Muscle of leg (tissue), 11 donors: ENCODE data around the gene PRRX1. TPM values are rescaled to one million over a fixed set of nuclear protein-coding genes. Genes with fewer than 3 reads are reported as not detected.

Experiments used
- DNase-seq: peaks from one replicate; pipeline ENCODE4 v3.0.0; 2013
- H3K27ac ChIP-seq: one replicate; pipeline ENCODE4 v1.5.1; 2013; ENCODE audit warnings: mild to moderate bottlenecking, low read length, control low read depth
- H3K27me3 ChIP-seq: one replicate; pipeline ENCODE4 v1.6.1; 2013; ENCODE audit warnings: low read length; ENCODE audit not compliant: control insufficient read depth, insufficient read depth
- H3K36me3 ChIP-seq: one replicate; pipeline ENCODE4 v1.6.1; 2013; ENCODE audit warnings: low read length; ENCODE audit not compliant: control insufficient read depth, insufficient read depth
- H3K4me1 ChIP-seq: one replicate; pipeline ENCODE4 v1.6.1; 2013; ENCODE audit warnings: low read length; ENCODE audit not compliant: control insufficient read depth, insufficient read depth
- H3K4me3 ChIP-seq: one replicate; pipeline ENCODE4 v1.5.1; 2013; ENCODE audit warnings: low read length, control low read depth
- H3K9me3 ChIP-seq: replicated peaks from 2 replicates; pipeline ENCODE4 v1.6.1; 2013; ENCODE audit warnings: low read depth, low read length; ENCODE audit not compliant: control insufficient read depth
- WGBS: methylation state at CpG from one replicate; pipeline ENCODE4 v1.1.5; 2013; ENCODE audit warnings: missing lambda C conversion rate; ENCODE audit not compliant: insufficient coverage; 5-methylcytosine and 5-hydroxymethylcytosine counted together
- polyA plus RNA-seq, 8 donors: library from polyadenylated mRNA; unstranded; fragments of 120-200 nt; gene quantifications; one replicate each; pipeline versions ENCODE4 v1.2.1 to v1.2.3, GENCODE V29; 2013; ENCODE audit warnings: inconsistent platforms in 1 of 8, low replicate concordance in 1 of 8; ENCODE audit not compliant: insufficient read length in 8 of 8, insufficient read depth in 1 of 8
- total RNA-seq: library from RNA; stranded (reverse); fragments of 120-200 nt; gene quantifications from one replicate; pipeline ENCODE4 v1.2.4, GENCODE V29; 2013

PRRX1 gene
- total and polyA plus RNA-seq, 9 donors, result 102 to 222 (median 167) TPM

- Histone ChIP-seq H3K36me3 (peaks cover 2% of the 10 kb centered on the region), H3K27ac (peak overlapping the region; percentile 90), H3K27me3 (no peaks in the 10 kb centered on the region), H3K9me3 (no peaks in the 10 kb centered on the region), H3K4me3 (no peak overlapping the region), H3K4me1 (peaks cover 31% of the 10 kb centered on the region)
- DNase-seq, result no peak
- no CpG with 5 or more reads among the region's 8 CpGs for WGBS
These were observed 35.8 kb downstream of the PRRX1 start for GRCh38 chr1:170699696-170700095.

- H3K36me3 ChIP-seq, result peaks cover 2% of the 10 kb centered on the region
- no peak for DNase-seq
- peak overlapping the region; percentile 78 for H3K27ac ChIP-seq
- no peak overlapping the region for H3K4me3 ChIP-seq
- no CpG with 5 or more reads among the region's 1 CpG for WGBS
- no peaks in the 10 kb centered on the region for H3K27me3 ChIP-seq
- peaks cover 25% of the 10 kb centered on the region for H3K4me1 ChIP-seq
- no peaks in the 10 kb centered on the region for H3K9me3 ChIP-seq
These were observed 37.1 kb downstream of the PRRX1 start for GRCh38 chr1:170700842-170701615.

GRCh38 chr1:170701962-170702361 is 38.0 kb downstream of the PRRX1 start:
- Histone ChIP-seq H3K9me3 (no peaks in the 10 kb centered on the region), H3K27ac (no peak overlapping the region), H3K4me1 (peaks cover 23% of the 10 kb centered on the region), H3K4me3 (no peak overlapping the region), H3K36me3 (peaks cover 2% of the 10 kb centered on the region), H3K27me3 (no peaks in the 10 kb centered on the region)
- WGBS, result 89% methylated on average over 4 of the region's 12 CpGs
- DNase-seq, result no peak

DNA sequence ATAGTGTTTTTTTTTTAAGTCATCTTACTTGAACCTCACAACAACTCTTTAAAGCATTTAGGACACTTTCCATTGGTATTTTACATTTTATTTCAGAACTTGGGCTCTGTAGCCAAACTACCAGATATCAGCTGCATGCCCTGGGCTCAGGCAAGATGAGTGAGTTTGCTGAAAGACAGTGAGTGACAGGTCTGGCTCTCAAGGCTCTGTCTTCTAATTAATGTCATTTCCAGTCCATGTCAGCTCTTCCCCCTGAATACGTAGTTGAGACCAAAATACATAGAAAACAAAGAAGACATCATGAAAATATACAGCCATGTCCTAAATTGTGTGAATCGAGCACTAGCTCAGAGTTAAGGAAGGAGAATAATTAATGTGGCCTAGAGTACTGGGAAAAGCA is 39.7 kb downstream of the PRRX1 start:
- H3K27ac ChIP-seq, result no peak overlapping the region
- H3K9me3 ChIP-seq, result no peaks in the 10 kb centered on the region
- no peaks in the 10 kb centered on the region for H3K27me3 ChIP-seq
- no peak for DNase-seq
- peaks cover 2% of the 10 kb centered on the region for H3K36me3 ChIP-seq
- H3K4me3 ChIP-seq, result no peak overlapping the region
- peaks cover 21% of the 10 kb centered on the region for H3K4me1 ChIP-seq
- no CpG with 5 or more reads among the region's 2 CpGs for WGBS

- Histone ChIP-seq H3K4me3 (no peak overlapping the region), H3K9me3 (no peaks in the 10 kb centered on the region), H3K27me3 (no peaks in the 10 kb centered on the region), H3K4me1 (peaks cover 15% of the 10 kb centered on the region), H3K27ac (no peak overlapping the region), H3K36me3 (peaks cover 2% of the 10 kb centered on the region)
- DNase-seq, result no peak
- WGBS, result no CpG with 5 or more reads among the region's 3 CpGs
These were observed 40.3 kb downstream of the PRRX1 start for GRCh38 chr1:170704256-170704655.

DNA sequence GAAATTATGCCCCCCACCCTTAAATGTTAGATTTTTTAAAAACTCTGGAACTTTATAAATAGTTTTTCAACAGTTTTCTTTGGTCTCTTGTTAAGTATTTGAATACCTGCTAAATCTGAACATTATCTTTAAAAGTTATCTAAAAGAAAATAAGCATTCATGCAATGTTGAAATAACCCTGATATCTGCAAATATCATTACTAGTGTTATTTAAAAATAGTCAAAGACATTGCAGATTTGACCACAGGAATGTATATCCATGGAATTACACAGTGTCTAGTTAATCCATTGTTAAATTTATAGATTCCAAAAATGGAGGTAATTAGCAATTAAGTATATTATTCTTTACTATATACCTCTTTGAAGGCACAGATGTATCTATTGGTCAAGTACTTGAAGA is 42.0 kb downstream of the PRRX1 start:
- Histone ChIP-seq H3K4me1 (peaks cover 4% of the 10 kb centered on the region), H3K27ac (no peak overlapping the region), H3K27me3 (no peaks in the 10 kb centered on the region), H3K9me3 (no peaks in the 10 kb centered on the region), H3K4me3 (no peak overlapping the region), H3K36me3 (peaks cover 2% of the 10 kb centered on the region)
- DNase-seq, result no peak

DNA sequence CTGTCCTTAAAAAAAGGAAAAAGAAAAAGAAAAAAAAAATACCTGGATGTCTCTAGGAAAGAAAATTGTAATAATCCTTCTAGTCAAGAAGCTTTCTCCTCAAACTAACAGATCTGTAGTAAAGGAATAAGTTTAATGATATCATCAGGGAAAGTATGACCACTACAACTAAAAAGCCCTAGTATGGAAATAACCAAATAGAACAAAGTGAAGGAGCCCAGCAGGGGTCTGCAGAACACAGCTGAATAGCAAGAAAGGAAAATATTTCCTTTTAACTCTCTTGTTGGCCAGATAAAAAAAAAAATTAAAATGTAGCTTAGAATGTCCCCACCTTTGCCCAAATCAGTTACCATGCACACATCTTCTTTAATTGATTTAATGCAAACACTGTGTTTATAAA is 43.2 kb downstream of the PRRX1 start:
- H3K4me3 ChIP-seq, result no peak overlapping the region

DNA sequence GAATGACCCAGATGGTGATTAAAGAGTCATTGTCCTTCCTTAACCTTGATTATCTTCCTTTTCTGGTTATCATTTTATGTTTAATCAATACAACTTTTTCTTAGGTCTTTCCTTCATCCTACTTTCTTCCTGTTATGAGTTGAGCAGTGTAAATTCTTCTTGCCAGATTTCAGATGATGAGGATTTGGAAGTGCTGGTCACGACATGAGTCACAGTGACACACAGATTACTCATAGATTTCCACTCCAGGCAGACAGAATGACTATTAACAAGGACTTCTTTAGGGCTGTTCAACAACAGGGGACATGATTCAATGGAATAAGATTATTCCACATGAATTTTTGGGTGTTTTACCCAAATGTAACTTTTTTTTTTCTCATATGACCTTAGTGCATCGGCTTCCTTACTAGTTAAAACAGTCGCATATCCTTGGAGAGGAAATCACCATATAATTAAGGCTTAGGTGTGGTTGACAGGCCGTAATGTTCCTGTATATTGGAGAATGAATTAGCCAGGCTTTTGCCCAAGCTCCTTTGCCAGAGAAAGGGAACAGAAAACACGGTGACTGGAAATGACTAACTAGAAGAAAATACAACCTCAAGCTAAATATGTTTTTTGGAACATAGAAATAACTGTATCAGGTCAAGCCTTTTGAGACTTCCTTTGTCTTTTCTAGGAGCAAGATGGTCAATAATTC is 44.2 kb downstream of the PRRX1 start:
- Histone ChIP-seq H3K27me3 (no peaks in the 10 kb centered on the region), H3K27ac (peak overlapping the region; percentile 21), H3K4me1 (no peaks in the 10 kb centered on the region), H3K36me3 (peaks cover 2% of the 10 kb centered on the region), H3K9me3 (no peaks in the 10 kb centered on the region), H3K4me3 (no peak overlapping the region)
- DNase-seq, result peak; percentile 83
- WGBS, result no CpG with 5 or more reads among the region's 5 CpGs

More for the DNA sequence above, 43.2 kb downstream of the PRRX1 start:
- H3K36me3 ChIP-seq, result peaks cover under 1% of the 10 kb centered on the region
- H3K9me3 ChIP-seq, result no peaks in the 10 kb centered on the region
- H3K4me1 ChIP-seq, result peaks cover under 1% of the 10 kb centered on the region
- no peak for DNase-seq
- no peak overlapping the region for H3K27ac ChIP-seq
- no peaks in the 10 kb centered on the region for H3K27me3 ChIP-seq

DNA sequence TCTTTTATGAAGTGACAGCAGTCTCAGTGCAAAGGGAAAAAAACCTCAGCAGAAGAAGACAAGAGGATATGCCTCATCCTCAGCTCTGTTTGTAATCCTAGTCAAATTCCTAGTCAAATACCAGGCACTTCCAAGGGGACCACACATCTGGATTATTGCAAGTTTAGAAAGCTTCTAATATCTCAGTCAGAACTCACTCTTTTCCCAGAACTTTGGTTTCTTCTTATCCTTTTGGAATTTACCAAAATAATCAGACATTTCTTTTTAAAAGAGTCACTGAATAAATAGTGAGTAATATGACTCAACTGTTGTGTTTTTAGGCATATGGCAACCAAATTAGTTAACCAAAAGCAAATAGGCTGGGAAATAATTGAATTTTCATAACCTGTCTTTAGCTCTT is 47.8 kb downstream of the PRRX1 start:
- H3K27me3 ChIP-seq, result no peaks in the 10 kb centered on the region
- H3K4me1 ChIP-seq, result no peaks in the 10 kb centered on the region
- DNase-seq, result no peak
- H3K36me3 ChIP-seq, result peaks cover 2% of the 10 kb centered on the region
- H3K9me3 ChIP-seq, result no peaks in the 10 kb centered on the region
- no peak overlapping the region for H3K27ac ChIP-seq
- no peak overlapping the region for H3K4me3 ChIP-seq

- 83% methylated on average over 1 of the region's 5 CpGs for WGBS
- no peak overlapping the region for H3K27ac ChIP-seq
These were observed 50.2 kb downstream of the PRRX1 start for GRCh38 chr1:170714163-170714562.

More at GRCh38 chr1:170714163-170714562, 50.2 kb downstream of the PRRX1 start:
- Histone ChIP-seq H3K4me3 (no peak overlapping the region), H3K36me3 (peaks cover 5% of the 10 kb centered on the region), H3K4me1 (no peaks in the 10 kb centered on the region), H3K27me3 (no peaks in the 10 kb centered on the region), H3K9me3 (no peaks in the 10 kb centered on the region)
- no peak for DNase-seq
